Stimulated activated CD4-positive, alpha-beta T cell treated with anti-CD3 and anti-CD28 coated beads, TNF-alpha, amount 100 ng/mL, for 24 hours (primary cell): ENCODE data around the gene SRRM1.

Experiments used
- DNase-seq, 3 experiments: peaks; one replicate each; pipeline ENCODE4 v3.0.0-alpha.2; 2020; ENCODE audit warnings: low read depth in 3 of 3

Gene SRRM1, protein sequence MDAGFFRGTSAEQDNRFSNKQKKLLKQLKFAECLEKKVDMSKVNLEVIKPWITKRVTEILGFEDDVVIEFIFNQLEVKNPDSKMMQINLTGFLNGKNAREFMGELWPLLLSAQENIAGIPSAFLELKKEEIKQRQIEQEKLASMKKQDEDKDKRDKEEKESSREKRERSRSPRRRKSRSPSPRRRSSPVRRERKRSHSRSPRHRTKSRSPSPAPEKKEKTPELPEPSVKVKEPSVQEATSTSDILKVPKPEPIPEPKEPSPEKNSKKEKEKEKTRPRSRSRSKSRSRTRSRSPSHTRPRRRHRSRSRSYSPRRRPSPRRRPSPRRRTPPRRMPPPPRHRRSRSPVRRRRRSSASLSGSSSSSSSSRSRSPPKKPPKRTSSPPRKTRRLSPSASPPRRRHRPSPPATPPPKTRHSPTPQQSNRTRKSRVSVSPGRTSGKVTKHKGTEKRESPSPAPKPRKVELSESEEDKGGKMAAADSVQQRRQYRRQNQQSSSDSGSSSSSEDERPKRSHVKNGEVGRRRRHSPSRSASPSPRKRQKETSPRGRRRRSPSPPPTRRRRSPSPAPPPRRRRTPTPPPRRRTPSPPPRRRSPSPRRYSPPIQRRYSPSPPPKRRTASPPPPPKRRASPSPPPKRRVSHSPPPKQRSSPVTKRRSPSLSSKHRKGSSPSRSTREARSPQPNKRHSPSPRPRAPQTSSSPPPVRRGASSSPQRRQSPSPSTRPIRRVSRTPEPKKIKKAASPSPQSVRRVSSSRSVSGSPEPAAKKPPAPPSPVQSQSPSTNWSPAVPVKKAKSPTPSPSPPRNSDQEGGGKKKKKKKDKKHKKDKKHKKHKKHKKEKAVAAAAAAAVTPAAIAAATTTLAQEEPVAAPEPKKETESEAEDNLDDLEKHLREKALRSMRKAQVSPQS

DNA sequence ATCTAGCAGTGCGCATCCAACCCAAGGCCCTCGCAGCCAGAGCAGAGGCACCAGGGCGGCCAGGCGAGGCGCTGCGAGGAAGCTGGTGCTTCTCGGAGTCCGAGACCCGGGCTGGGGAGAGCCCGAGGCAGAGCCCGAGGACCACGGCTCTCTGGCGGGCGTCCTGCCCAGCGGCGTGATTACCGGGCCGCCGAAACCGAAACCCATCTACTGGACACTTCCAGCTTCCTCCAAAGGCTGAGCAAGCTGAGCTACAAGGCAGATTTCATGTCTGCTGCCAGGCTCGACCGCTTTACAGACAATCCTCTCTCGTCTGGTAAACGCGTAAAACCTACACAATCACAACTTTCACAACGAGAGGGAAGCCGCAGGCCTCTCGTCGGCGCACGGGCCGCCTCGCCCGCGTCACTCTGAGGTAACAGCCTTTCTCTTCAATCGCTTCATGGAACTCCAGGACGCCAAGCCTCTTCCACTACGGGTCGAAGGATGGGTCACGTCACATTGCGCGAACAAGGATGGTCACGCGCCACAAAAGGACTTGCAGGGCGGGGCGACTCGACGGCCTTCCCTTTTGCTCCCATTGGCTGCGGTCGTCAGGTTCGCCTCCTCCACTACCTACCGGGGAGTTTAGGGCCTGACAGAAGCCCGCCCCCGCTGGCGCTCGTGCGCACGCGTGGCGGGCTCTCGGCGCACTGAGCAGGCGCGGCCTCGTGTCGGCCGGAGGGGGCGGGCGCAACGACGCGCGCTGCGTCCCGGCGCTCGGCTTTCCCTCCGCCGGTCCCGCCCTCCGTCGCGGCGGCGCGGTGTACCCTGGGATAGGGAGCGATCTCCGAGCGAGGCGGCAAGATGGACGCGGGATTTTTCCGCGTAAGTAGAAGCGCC is at the start of gene SRRM1:
Gene SRRM1, plus strand, starts transcription at position 822 of the 882 bp plus-strand sequence. Its CDS starts 25 bp downstream, at position 847.
- DNase-seq: peak; percentile 94 to 98 (median 98)

DNA sequence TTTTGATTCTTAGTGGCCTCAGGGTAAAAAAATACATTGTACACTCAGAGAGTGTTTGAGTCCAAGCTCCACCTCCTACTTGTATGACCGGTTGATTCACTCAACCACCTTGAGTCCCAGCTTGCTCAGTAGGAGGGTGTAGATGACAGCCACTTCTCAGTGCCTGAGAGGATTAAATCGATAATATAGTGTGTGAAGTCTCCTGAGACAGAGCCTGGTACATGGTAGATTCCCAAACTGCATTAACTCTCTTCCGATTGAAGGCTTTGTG is 48.8 kb upstream of the SRRM1 start:
- no peak for DNase-seq

DNA sequence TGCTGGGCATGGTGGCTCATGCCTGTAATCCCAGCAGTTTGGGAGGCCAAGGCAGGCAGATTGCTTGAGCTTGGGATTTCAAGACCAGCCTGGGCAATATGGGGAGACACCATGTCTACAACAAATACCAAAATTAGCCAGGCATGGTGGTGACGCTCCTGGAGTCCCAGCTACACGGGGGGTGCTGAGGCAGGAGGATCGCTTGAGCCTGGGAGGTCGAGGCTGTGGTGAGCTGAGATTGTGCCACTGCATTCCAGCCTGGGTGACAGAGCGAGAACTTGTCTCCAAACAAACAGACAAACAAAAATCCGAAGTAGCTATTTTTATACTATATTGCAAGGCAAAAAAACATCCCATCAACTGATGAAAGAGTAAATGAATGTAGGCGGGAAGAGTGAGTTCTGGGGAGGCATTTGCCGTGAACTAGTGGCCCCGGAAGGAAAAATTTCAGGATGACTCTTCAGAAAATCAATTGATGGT is 46.7 kb upstream of the SRRM1 start:
- DNase-seq: no peak

DNA sequence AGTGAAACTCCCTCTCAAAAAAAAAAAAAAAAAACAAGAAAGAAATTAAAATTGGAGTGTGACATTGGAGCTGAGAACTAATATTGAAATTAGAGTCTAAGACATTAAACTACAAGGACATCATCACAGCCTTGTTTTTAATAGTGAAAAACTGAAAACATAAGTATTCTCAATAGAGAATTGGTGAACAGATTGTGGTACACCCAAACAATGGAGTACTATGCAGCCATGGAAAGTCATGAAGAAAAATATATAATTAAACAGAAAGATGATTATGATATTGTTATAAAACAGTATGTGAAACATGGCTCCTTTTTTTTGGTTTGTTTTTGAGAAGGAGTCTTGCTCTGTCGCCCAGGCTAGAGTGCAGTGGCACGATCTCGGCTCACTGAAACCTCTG is 43.8 kb upstream of the SRRM1 start:
- no peak for DNase-seq

DNA sequence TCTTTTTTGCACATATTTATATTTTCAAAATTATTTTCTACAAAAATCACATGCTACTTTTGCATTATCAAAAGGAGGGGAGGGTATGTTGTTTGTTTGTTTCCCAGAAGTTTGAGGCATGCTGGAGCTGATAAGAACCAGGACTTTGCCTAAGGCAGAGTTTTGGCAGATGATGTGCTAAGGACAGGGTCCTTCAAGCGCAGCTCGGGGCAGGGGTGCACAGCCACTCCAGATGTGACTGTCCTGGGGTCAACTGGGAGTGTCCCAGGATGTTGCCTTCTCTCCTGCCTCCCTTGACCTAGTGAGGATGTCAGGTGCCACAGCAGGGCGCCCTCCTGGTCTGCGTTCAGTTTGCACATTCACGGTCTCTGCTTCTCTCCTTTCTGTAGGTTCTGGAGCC is 42.6 kb upstream of the SRRM1 start:
- DNase-seq: no peak

DNA sequence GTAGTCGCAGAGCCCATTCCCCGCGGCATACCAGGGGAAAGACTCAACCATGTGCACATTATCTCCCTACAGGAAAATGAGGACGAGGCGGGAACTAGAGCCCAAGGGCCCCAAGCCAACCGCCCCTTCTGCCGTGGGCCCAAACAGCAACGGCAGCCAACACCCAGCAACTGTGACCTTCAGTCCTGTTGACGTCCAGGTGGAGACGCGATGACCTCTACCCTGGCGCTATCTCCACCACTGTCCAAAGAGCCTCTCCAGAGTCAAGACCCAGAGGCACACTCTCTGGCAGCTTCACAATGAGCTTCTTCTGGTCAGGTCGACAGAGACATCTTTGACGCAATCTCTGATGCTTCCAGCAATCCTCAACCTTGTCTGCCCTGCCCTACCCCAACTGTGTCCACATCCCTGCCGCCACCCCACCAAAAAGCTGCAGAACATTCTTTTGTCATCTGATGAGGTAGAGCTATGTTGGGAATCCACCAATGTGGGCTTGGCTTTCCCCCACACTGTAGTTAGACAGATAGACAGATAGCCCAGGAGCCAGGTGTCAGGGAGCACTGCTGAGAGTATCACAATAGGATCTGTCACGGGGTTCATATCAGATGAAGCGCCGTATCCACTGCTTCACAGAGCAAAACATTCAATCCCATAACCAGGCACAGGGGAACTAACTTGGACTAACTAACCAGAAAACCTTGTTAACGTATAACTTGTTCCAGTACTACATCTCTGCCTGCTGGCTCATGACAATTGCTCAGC is 37.4 kb upstream of the SRRM1 start:
- DNase-seq: no peak

DNA sequence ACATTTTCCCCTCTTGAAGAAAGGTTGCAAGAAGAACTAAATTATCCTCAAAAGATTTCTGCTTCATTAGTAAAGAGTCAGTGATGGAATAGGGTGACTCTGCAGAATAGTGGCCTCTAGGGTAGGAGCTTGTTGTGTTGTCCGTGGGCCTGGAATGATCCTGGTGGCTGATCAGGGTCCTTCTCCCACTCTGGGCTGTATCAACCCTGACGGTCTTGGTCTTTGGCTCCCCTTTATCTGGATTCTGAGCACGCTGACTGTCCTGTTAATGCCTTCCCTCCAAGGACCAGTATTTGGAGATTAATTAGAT is 36.9 kb upstream of the SRRM1 start:
- no peak for DNase-seq

DNA sequence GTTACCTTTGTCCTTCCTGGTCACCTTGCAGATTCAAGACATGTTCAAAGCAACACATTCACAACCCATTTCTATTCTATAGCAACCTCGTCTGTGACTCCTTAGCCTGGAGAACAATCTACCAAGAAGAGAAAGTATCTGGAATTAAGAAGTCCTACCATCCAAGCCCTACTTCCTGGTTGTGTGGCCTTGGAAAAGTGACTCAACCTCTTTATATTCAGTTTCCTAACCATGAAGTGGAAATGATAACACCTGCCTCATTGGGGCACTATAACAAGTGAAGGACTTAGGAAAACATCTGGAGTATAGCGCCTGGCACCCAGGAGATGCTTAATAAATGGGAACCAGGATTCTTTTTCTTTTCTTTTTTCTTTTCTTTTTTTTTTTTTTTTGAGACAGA is 36.5 kb upstream of the SRRM1 start:
- no peak for DNase-seq

DNA sequence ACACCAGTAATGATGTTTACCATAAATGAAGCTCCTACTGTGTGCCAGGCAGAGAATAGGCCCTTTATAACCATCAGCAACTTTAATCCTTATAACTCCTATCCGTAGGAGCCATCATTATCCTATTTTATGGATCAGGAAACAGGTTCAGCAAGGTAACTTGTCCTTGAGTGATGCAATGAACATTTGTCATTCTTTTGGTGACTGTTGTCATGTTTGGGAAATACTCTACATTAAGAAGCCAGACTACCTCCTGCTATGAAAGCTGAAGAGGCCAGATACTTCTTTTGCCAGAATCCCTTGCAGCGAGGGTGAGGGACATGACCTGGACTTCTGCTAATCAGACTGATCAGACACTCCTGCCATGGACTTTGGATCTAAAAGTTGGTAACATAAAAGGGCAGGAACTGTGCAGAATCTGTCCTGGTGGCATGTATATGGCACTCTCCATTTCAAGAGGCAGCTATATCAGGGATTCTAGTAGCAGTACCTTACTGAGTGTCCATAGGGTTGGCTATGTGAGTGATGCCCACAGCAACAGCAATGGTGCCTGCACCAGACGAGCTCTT is 33.1 kb upstream of the SRRM1 start:
- DNase-seq: no peak

DNA sequence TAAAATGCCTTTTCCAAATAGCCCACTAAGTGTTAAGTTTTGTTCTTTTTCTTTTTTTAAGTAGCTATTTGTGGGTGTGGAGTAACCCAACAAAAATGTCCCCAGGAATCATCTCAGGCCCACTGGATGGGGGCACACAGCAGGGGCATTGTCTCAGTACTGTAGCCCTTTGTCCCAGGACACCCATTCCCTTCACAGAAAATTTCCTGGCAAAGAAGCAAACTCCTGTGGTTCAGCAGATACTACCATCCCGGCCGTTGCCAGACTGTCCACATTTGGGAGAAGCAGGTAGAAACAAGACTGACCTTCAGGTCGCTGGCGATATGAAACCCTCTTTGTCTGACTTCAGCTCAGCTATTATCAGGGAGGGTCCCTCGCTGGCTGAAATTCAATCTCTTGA is 23.7 kb upstream of the SRRM1 start:
- DNase-seq: no peak

DNA sequence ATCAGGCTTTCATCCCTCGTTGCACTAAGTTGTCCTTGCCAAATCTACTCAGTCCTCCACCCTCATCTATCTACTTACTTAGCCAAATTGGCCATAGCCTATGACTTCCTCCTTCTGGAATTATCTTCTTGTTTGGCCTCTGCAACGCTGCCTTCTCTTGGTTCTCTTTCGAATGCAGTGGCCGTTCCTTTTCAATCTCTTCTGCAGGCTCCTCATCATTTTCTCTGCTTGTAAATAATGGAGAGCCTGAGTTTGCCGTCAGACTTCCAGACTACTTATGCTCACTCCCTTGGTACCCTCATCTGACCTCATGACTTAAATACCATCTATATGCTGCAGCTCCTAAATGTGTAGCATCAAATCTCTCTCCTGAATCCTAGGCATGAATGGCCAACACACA is 22.4 kb upstream of the SRRM1 start:
- no peak for DNase-seq

DNA sequence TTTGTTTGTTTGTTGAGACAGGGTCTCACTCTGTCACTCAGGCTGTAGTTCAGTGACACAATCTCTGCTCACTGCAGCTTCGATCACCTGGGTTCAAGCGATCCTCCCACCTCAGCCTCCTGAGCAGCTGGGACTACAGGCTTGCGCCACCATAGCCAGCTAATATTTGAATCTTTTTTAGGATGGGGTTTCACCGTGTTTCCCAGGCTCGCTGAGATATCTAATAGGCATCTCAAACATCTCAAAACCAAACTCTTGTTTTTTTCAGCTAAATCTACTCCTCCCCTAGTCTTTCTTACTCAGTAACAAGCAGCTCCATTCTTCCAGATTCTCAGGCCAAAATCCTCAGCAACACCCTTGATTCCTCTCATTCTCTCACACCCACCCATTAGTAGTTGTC is 22.0 kb upstream of the SRRM1 start:
- no peak for DNase-seq

DNA sequence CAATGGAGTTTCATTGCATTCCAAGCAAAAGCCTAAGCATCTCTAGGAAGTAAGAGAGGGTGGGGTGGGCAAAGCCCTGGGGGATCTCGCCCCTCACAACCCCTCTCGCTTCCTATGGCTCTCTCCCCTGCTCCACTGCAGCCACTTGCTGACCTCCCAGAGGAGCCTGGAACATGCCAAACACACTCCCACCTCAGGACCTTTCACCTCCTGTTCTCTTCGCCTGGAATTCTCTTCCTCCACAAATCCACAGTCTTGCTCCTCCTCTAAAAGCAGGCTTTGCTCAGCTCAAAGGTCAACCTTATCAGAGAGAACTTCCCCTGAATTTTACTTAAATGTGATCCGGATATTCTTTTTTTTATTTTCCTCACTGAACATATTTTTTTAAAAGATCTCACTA is 20.9 kb upstream of the SRRM1 start:
- no peak for DNase-seq

DNA sequence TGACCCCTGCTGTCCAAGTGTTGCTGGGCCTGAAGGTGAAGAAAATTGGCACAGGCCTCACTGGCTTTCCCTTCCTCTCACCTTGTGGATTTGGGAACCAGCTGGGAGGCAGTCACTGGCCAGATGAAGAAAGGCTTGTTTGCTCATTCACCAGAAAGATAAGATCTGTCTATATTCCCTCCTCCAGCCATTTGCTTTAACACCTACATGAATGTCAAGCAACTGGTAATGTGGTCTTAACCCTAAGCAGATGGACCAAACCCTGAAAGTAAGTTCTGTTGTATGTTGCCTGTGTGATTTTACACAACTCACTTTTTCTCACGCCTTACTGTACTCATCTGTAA is 10.3 kb upstream of the SRRM1 start:
- no peak for DNase-seq

DNA sequence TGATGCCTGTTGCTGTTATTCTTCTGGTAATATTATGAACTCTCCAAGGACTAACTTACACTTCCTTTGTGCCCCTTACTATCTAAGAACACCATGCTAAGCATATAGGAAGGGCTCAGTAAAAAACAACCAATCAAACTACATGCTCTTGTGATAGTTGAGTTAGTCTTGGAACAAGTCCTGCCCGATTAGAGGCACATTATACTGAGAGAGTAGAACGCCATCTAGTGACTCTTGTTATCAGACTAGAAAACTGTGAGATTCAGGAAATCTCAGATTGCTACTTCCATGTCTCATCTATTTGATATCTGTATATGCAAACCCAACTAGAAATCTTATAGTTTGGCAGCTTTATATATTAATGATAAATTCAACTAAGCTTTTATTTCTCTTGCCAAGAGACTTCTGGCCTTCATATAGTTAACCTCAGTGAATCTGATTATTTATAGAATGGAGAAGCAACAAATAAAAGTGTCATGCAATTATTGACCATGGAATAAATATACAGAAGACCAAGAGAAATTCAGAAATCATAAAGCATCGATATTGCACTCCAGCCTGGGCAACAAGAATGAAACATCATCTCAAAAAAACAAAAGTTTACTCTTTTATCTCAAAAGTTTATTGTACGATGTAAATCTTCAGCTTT is 7.8 kb upstream of the SRRM1 start:
- no peak for DNase-seq

DNA sequence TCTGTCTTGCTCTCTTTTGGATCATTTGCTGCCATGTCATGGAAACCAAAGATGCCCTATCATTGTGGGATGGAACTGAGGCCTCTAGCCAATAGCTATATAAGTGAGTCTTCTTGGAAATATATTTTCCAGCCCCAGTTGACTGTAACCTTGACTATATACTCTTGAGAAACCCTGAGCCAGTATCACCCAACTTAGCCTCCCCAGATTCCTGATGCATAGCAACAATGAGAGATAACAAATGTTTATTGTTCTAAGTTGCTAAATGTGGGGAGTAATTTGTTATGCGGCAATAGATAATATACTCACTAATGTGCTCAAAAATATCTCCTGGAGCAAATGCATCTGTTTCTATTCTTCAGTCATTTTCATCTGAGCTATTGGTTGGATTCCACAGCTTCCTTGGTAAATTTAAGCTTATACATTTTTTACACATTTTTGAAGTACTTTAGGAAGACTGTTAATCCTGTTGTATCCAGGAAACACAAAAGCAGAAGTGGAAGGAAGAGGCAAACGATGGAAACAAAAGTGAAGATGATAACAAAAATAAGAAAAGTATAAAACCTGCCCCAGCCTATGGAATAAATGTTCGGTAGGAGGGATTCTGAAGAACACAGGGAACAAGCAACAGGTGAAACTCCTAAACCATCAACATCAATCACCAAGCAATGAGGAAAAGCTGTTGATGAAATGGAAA is 6.3 kb upstream of the SRRM1 start:
- no peak for DNase-seq

DNA sequence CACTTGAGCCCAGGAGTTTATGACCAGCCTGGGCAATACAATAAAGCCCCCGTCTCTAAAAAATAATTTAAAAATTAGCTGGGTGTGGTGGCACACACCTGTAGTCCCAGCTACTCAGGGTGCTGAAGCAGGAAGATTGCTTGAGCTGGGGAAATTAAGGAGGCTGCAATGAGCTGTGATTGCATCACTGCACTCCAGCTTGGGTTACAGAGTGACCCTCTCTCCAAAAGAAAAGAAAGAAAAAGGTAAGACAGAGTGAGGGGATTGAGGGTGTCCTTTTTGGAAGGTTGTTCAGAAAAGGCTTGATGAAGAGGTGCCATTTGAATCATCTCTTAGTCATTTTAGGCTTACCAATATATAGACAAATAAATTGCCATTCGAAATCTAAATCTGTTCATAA is 4.0 kb upstream of the SRRM1 start:
- DNase-seq: no peak

DNA sequence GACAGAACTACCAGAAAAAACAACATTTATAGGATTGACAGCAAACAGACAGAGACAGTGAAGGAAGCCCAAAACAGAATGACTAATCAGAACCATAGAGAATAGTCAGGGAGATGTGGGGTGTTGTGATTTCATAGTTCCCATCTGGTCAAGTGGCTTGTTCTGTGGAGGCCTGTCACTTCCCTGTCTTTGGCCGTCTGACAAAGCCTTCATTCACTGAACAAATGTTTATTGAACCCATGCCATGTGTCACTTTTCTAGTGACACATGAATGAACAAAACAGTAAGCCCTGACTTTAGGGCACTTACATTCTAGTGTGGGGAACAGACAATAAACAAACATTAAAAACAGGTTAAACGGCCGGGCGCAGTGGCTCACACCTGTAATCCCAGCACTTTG is 3.2 kb upstream of the SRRM1 start:
- no peak for DNase-seq

DNA sequence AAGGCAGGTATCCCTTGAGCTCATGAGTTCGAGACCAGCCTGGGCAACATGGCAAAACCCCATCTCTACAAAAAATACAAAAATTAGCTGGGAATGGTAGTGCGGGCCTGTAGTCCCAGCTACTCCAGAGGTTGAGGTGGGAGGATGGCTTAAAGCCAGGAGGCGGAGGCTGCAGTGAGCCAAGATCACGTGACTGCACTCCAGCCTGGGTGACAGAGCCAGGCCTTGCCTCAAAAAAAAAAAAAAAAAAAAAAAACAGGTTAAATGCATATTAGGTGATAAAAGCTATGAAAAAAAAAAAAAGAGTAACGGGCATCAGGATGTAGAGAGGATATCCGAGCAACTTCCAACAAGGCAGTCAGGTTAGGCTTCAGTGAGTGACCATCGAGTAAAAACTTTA is 2.8 kb upstream of the SRRM1 start:
- DNase-seq: no peak

DNA sequence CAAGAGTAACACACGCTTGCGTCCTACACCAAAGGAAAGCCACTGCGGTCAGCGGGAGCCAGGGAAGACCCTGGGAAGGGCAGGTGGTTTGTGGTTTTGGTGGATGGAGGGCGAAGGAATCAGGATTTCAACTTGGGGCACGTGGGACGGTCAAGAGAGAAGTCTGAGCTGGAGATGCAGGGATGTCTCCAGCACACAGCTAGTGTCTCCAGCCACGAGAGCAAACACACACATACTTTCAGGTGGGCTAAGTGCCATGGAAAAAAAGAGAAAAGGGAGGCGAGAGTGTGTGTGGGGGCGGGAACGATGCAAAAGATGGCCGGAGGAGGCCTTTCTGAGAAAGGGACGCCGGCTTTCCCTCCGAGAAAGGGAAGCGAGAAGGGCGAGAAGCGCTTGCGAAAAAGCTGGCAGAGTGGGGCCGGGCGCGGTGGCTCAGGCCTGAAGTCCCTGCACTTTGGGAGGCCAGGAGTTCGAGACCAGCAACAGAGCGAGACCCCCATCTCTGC is 1.4 kb upstream of the SRRM1 start:
- peak in 1 of 3 experiments; percentile 43 for DNase-seq
